GM12892 (cell line): Measurements from ENCODE around the gene CARNS1.

Experiments
- POLR2A ChIP-seq: IDR thresholded peaks from 2 replicates; pipeline ENCODE4 v1.6.1; 2011; ENCODE audit warnings: low read depth, low read length, control low read depth
- POLR2AphosphoS5 ChIP-seq: IDR thresholded peaks from 2 replicates; pipeline ENCODE4 v1.6.1; 2011; ENCODE audit warnings: low read depth, low read length, control low read depth
- TAF1 ChIP-seq: IDR thresholded peaks from 2 replicates; pipeline ENCODE4 v1.6.1; 2011; ENCODE audit warnings: low read depth, mild to moderate bottlenecking, control low read depth, low read length, borderline replicate concordance

DNA sequence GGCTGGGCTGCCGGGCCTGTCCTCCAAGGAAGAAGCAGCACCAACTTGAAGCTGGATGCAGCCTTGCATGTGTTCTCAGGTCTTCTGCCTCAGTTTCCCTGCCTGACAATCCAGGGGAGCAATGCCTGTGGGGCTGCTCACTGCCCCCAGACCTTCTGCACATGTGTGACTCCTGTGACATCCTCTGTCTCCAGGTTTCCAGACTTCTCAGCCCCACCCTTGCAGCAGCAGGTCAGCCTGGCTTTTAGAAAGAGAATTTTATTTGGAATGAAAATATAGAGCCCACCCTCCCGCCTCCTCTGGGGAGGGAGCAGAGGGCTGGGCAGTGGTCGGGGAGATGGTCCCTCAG is 22.3 kb downstream of the CARNS1 start:
- TF ChIP-seq POLR2A (no peak), POLR2AphosphoS5 (no peak; the same call in 1 of the 2 replicates), TAF1 (no peak)
